ENCODE results near the gene EVC2. TPM values are rescaled to one million over a fixed set of nuclear protein-coding genes. Genes with fewer than 3 reads are reported as not detected.

Gene EVC2
- total and polyA plus RNA-seq, 2 of the 13 experiments (the other 11 are each of a cell fraction or from before 2014, with no cell fraction given), result not detected

DNA sequence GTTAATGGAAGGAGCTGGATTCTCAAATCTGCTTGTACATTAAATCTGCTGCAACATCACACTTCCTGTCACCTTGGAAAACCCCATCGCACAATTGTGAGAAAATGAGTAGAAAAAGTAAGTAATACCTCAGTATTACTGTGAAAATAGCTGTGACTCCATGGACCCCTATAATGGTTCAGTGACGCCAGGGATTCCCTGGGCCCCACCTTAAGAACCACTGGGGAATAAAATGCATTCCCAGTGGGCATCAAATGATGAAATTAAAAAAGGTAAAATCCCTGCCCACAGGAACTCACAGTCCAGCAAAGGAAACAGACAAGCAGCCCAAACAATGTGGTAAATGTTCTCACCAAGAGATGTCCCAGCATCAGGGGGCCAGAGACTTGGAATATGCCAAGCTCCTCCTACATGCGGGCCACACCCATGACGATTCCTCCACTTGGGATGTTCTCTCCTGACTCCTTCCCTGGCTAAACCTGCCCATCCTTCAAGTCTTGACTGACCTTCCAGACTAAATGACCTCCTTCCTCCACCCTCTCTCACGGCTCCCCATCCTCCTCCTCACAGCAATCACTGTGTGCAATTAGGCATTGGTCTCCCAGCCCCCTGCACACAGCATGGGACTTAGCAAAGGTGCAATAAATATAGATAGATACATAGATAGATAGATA, 2.6 kb downstream of the EVC2 start (continued):
- TF ChIP-seq MEIS2 (CRISPR knock-in tag; IDR thresholded peaks at IDR 0.05) (no peak), TCF12 (IDR thresholded peaks at IDR 0.05) (no peak), TCF12 (CRISPR knock-in tag; IDR thresholded peaks at IDR 0.05) (no peak), MXD4 (CRISPR knock-in tag; IDR thresholded peaks at IDR 0.05) (no peak)
- TF ChIP-seq, protein P1, sequence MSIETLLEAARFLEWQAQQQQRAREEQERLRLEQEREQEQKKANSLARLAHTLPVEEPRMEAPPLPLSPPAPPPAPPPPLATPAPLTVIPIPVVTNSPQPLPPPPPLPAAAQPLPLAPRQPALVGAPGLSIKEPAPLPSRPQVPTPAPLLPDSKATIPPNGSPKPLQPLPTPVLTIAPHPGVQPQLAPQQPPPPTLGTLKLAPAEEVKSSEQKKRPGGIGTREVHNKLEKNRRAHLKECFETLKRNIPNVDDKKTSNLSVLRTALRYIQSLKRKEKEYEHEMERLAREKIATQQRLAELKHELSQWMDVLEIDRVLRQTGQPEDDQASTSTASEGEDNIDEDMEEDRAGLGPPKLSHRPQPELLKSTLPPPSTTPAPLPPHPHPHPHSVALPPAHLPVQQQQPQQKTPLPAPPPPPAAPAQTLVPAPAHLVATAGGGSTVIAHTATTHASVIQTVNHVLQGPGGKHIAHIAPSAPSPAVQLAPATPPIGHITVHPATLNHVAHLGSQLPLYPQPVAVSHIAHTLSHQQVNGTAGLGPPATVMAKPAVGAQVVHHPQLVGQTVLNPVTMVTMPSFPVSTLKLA (IDR thresholded peaks at IDR 0.05), result no peak

DNA sequence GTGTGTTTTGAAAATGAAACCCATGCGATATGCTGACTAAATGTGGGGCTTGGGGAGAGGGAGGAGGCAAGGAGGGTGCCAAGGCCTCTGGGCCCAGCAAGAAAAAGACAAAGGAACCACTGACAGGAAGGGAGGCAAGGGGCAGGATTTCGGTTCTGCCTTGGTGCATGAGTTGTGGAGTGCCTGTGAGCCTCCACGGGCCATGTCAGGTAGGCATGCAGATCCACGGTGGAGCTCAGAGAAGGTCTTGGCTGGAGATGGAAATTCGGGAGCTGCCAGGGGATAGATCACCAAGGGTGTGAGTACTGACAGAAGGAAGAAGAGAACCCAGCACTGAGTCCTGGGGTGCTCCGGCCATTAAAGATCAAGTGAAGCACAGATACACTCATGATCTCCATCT, 4.1 kb downstream of the EVC2 start:
- WGBS (ENCODE audit: low lambda C conversion rate), result 34% methylated on average over 6 of the region's 6 CpGs
- intact Hi-C loops (cut with micrococcal nuclease; ENCODE audit: unreplicated experiment) (no loop called here), in situ Hi-C loops (cut with HindIII; ENCODE audit: extremely low pct_ligation_motif_present, low pct_unique_long_range_greater_than_20kb) (no loop called here)
- Histone ChIP-seq H3K27me3 (ENCODE audit: control insufficient read depth in 1 of 2, insufficient read depth in 2 of 2, low read length in 2 of 2) (no peaks in the 10 kb centered on the region), H2AFZ (ENCODE audit: low read length) (no peak overlapping the region), H3K79me2 (ENCODE audit: insufficient read depth, low read length) (no peaks in the 10 kb centered on the region), H3K4me1 (ENCODE audit: insufficient read depth, low read length) (peaks cover 4% of the 10 kb centered on the region), H4K20me1 (ENCODE audit: insufficient read depth, low read length) (no peaks in the 10 kb centered on the region), H3K9me3 (ENCODE audit: low read length) (no peaks in the 10 kb centered on the region), H3K36me3 (replicated peaks in 1 of 2; ENCODE audit: control insufficient read depth in 1 of 2, insufficient read depth in 2 of 2, low read length in 2 of 2) (no peaks in the 10 kb centered on the region), H3K27ac (ENCODE audit: extremely low read length, insufficient read depth, low read length) (no peak overlapping the region), H3K4me3 (replicated peaks in 1 of 3; ENCODE audit: insufficient read depth in 1 of 3, low read depth in 2 of 3, low read length in 3 of 3) (no peak overlapping the region), H3K4me2 (ENCODE audit: low read depth, low read length) (no peak overlapping the region), H3K9ac (ENCODE audit: insufficient read depth, low read depth, low read length) (no peak overlapping the region)
- no peak for ATAC-seq
- DNase-seq (ENCODE audit: low spot score), result no peak
- FAIRE-seq, result no peak
- ChIA-PET CTCF (ENCODE audit: low intra/inter-chr PET ratio, low total read pairs) (no interaction called here), POLR2A (no interaction called here)
- BruUV-seq (replicated peaks), result no TSS peak
- TF ChIP-seq, protein P2, sequence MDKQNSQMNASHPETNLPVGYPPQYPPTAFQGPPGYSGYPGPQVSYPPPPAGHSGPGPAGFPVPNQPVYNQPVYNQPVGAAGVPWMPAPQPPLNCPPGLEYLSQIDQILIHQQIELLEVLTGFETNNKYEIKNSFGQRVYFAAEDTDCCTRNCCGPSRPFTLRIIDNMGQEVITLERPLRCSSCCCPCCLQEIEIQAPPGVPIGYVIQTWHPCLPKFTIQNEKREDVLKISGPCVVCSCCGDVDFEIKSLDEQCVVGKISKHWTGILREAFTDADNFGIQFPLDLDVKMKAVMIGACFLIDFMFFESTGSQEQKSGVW (CRISPR knock-in tag; IDR thresholded peaks at IDR 0.05; ENCODE audit: borderline replicate concordance), result no peak
- TF ChIP-seq PAWR (CRISPR knock-in tag; IDR thresholded peaks at IDR 0.05; ENCODE audit: borderline replicate concordance) (no peak), CENPT (CRISPR knock-in tag; IDR thresholded peaks at IDR 0.05; ENCODE audit: low read depth) (no peak), KLF16 (CRISPR knock-in tag; IDR thresholded peaks at IDR 0.05) (no peak), PHF20 (CRISPR knock-in tag; IDR thresholded peaks at IDR 0.05) (no peak), ZNF772 (CRISPR knock-in tag; IDR thresholded peaks at IDR 0.05) (no peak), ZNF12 (CRISPR knock-in tag; IDR thresholded peaks at IDR 0.05) (no peak), ZNF607 (CRISPR knock-in tag; IDR thresholded peaks at IDR 0.05; ENCODE audit: borderline replicate concordance) (no peak), ZNF382 (CRISPR knock-in tag; IDR thresholded peaks at IDR 0.05; ENCODE audit: borderline replicate concordance) (no peak)
- TF ChIP-seq, protein P3, sequence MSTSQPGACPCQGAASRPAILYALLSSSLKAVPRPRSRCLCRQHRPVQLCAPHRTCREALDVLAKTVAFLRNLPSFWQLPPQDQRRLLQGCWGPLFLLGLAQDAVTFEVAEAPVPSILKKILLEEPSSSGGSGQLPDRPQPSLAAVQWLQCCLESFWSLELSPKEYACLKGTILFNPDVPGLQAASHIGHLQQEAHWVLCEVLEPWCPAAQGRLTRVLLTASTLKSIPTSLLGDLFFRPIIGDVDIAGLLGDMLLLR (CRISPR knock-in tag; IDR thresholded peaks at IDR 0.05), result no peak
- TF ChIP-seq, protein P4, sequence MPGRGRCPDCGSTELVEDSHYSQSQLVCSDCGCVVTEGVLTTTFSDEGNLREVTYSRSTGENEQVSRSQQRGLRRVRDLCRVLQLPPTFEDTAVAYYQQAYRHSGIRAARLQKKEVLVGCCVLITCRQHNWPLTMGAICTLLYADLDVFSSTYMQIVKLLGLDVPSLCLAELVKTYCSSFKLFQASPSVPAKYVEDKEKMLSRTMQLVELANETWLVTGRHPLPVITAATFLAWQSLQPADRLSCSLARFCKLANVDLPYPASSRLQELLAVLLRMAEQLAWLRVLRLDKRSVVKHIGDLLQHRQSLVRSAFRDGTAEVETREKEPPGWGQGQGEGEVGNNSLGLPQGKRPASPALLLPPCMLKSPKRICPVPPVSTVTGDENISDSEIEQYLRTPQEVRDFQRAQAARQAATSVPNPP (CRISPR knock-in tag; IDR thresholded peaks at IDR 0.05), result no peak
- TF ChIP-seq, protein P5, sequence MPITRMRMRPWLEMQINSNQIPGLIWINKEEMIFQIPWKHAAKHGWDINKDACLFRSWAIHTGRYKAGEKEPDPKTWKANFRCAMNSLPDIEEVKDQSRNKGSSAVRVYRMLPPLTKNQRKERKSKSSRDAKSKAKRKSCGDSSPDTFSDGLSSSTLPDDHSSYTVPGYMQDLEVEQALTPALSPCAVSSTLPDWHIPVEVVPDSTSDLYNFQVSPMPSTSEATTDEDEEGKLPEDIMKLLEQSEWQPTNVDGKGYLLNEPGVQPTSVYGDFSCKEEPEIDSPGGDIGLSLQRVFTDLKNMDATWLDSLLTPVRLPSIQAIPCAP (CRISPR knock-in tag; IDR thresholded peaks at IDR 0.05; ENCODE audit: low read depth), result no peak
- TF ChIP-seq, protein P6, sequence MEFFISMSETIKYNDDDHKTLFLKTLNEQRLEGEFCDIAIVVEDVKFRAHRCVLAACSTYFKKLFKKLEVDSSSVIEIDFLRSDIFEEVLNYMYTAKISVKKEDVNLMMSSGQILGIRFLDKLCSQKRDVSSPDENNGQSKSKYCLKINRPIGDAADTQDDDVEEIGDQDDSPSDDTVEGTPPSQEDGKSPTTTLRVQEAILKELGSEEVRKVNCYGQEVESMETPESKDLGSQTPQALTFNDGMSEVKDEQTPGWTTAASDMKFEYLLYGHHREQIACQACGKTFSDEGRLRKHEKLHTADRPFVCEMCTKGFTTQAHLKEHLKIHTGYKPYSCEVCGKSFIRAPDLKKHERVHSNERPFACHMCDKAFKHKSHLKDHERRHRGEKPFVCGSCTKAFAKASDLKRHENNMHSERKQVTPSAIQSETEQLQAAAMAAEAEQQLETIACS (CRISPR knock-in tag; IDR thresholded peaks at IDR 0.05), result no peak
